NCI-H69 (cell line): ENCODE data around the gene GRPR.
"Not testable (repeated sequence)": the region's sequence is repeated elsewhere in the genome, so short reads cannot be mapped to it uniquely, and the experiment has no call there.

Experiments
- DNase-seq: peaks from one replicate; lab custom pipeline; 2025; lab: John Stamatoyannopoulos, UW

Gene GRPR

GRCh38 chrX:16183843-16184242 lies 60.5 kb downstream of the GRPR start:
- not testable (repeated sequence) for DNase-seq

- DNase-seq = no peak
Observed at GRCh38 chrX:16185725-16186136, 62.4 kb downstream of the GRPR start.

DNA sequence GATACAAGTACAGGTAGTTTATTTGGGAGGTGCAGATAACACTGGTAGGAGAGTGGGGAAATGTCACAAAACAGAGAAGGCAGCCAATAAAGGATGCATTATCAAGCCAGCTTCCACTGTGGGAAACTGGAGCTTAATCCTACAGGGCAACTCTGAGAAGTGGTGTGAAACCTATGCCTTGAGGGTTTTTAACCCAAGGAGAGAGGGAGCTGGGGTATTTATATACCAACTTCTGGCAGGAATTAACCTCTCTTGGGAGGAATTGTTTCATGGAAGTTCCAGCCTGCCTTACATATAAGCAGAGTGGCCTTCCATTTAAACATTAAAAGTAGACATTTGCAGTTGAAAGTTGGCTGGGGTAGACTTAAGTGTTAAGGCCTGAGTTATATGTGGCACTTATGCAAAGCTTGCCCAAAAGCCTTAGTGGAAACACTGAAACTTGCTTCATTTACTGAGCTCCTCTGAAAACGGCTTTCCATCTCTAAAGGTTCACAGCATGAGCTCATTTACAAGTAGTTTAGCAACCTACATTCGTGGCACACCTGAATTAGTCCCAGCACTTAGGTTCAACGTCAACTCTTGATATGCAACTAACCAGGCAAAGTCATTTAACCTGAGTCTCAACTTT lies 63.1 kb downstream of the GRPR start:
- DNase-seq = no peak

DNA sequence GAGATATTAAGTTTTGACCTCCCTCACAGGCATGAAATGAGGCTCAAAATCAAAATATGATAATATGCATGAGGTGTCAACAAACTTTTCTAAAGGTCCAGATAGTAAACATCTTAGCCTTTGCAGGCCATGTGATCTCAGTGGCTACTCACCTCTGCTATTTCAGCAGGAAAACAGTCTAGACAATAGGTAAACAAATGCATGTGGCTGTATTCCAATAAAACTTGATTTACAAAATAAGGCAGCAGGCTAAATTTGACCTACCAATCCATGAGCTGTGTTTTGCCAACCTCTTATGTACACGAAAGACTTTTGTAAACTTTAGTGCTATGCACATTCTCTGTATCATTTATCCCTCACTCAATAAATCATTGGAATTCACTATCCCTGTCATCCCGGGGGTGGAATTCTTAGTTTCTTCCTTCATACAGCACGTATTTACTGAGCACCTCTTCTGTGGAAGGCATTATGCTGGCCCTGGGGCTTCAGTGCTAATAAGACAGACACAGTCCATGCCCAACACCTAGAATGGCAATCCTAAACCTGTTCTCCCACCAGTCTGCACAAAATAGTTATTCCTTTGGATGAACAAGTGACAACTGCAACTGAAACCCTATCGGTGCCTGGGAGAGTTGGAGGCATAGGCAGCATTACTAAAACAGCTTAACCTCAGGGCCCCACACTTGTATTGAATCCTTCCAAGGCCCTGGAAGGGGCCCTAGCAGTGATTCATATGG lies 63.8 kb downstream of the GRPR start:
- no peak for DNase-seq

DNA sequence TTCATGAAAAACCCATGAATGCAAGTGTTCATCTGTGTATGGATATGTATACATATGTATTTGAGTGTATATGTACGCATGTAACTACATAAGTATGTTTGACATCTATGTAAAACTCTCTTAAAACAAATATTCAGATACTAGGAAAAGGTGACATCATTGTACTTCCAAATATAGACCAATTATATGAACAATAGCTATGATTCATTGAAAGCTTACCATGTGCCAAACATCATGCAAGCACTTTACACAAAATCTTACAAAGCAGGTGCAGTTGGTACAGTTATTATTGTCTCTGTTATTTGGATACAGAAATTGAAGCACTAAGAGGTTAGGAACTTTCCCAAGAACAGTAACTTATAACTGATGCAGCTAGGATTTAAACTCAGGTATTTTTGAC lies 65.3 kb downstream of the GRPR start:
- peak; percentile 6 for DNase-seq

DNA sequence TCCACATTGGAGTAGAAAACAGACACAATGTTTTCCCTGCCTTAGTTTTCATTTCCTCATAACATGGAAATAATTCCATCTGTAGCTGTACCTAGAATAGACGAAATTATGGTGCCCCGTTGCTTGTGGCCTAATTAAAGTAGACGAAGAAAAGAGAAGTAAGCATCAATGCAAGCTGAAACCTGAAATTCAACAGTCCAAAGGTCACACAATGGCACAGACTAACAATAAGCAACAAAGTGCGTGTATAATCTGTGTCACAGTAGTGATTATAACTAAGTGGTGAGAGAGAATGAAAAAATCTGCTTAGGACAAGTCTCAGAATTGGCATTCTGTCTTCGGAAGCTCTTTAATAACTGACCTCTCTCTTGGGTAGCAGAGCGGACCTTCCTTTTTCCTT lies 68.2 kb downstream of the GRPR start:
- DNase-seq = peak; percentile 16

DNA sequence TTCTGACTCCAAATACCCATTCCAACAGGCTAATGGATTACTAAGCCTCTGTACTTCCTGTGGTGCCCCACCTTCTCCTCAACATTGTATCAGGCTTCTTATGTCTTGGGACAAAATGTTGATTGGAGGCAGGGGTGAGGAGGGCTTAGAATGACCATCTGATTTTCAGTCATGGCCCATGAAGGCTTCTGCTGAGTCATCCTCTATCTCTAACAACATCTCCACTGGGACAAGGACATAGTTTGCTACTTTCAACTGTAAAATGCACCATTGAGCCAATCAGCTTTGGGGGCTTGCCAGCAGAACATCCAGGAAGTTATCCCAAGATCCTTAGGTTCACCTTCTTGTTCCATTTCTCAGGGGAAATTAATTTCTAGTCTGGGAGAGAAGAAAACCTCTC lies 73.5 kb downstream of the GRPR start:
- no peak for DNase-seq

- no peak for DNase-seq
Observed at GRCh38 chrX:16199343-16199742, 76.0 kb downstream of the GRPR start.

DNA sequence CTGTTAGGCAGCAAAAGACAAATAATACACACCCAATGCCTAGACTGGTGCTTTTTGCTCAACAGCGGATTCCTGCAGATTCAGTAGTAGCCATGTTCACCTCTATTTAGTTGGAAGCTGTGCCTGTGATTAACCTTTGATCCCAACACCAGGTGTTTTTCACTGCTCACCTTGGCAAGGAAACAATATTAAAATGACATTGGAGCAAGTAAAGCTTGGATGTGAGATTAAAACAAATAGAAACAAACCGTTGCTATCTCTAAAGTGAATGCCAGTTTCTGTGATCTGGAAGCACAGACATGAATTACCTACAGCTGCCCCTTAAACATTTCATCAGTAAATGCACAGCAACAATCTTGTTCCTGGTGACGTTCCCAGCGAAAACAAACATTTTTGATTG lies 79.6 kb downstream of the GRPR start:
- DNase-seq = no peak
